Esophagus (tissue), 2 donors: ENCODE measurements around the gene FBLN1. TPM values are rescaled to one million over a fixed set of nuclear protein-coding genes. Genes with fewer than 3 reads are reported as not detected.
"Not testable (repeated sequence)": the region's sequence is repeated elsewhere in the genome, so short reads cannot be mapped to it uniquely, and the experiment has no call there.

Source experiments
- H3K27ac ChIP-seq, 2 donors: one replicate each; pipeline ENCODE4 v1.5.1; 2013; ENCODE audit warnings: low read depth in 2 of 2, mild to moderate bottlenecking in 2 of 2, inconsistent platforms in 1 of 2, low read length in 1 of 2, moderate library complexity in 1 of 2
- H3K27me3 ChIP-seq, 2 donors: one replicate each; pipeline ENCODE4 v1.6.1; 2013; ENCODE audit warnings: low read length in 2 of 2, control low read depth in 1 of 2, mild to moderate bottlenecking in 1 of 2; ENCODE audit not compliant: insufficient read depth in 2 of 2, control insufficient read depth in 1 of 2
- H3K36me3 ChIP-seq, 2 donors: one replicate each; pipeline ENCODE4 v1.6.1; 2013; ENCODE audit warnings: low read length in 1 of 2; ENCODE audit not compliant: control insufficient read depth in 2 of 2, insufficient read depth in 2 of 2
- H3K4me1 ChIP-seq, 2 donors: one replicate each; pipeline ENCODE4 v1.6.1; 2013; ENCODE audit warnings: low read length in 1 of 2; ENCODE audit not compliant: control insufficient read depth in 2 of 2, insufficient read depth in 2 of 2
- H3K4me3 ChIP-seq, 2 donors: one replicate each; pipeline ENCODE4 v1.5.1; 2013; ENCODE audit warnings: low read length in 2 of 2, mild to moderate bottlenecking in 2 of 2, low read depth in 1 of 2, moderate library complexity in 1 of 2
- H3K9me3 ChIP-seq, 2 donors: one replicate each; pipeline ENCODE4 v1.6.1; 2013; ENCODE audit warnings: mild to moderate bottlenecking in 2 of 2, low read depth in 1 of 2, low read length in 1 of 2, moderate library complexity in 1 of 2; ENCODE audit not compliant: control insufficient read depth in 2 of 2, insufficient read depth in 1 of 2
- WGBS, 2 donors: extraction: QIAGEN DNeasy Blood & Tissue Kit; methylation state at CpG; one replicate each; pipeline ENCODE4 v1.1.7; 2013; 5-methylcytosine and 5-hydroxymethylcytosine counted together
- polyA plus RNA-seq, 2 donors: library from polyadenylated mRNA; stranded (reverse); fragments of 200-250 nt; gene quantifications; one replicate each; pipeline ENCODE4 v1.2.3, GENCODE V29; 2013
- donor health status: healthy with polysubstance abuse.
- donor health status: Bipolar disorder and iron deficiency.

The FBLN1 gene
- polyA plus RNA-seq, 2 donors: 18.8 to 50.3 TPM

- WGBS, 2 donors: 55 to 60% methylated on average over 14 of the region's 14 CpGs
- Histone ChIP-seq H3K4me1 (peaks cover 0 to 2% of the 10 kb centered on the region in 2 donors), H3K27ac (no peak overlapping the region), H3K27me3 (no peaks in the 10 kb centered on the region), H3K4me3 (no peak overlapping the region), H3K9me3 (no peaks in the 10 kb centered on the region), H3K36me3 (peaks cover 0 to 4% of the 10 kb centered on the region in 2 donors)
Observed at GRCh38 chr22:45600790-45601730, 98.4 kb downstream of the FBLN1 start.

GRCh38 chr22:45602004-45602733 lies 99.5 kb downstream of the FBLN1 start:
- Histone ChIP-seq H3K27me3 (peaks cover 0 to 3% of the 10 kb centered on the region in 2 donors), H3K4me1 (peaks cover 0 to 2% of the 10 kb centered on the region in 2 donors), H3K4me3 (no peak overlapping the region), H3K36me3 (peaks cover 0 to 4% of the 10 kb centered on the region in 2 donors), H3K27ac (no peak overlapping the region), H3K9me3 (no peaks in the 10 kb centered on the region)
- WGBS, 2 donors: 69 to 75% methylated on average over 10 of the region's 10 CpGs

GRCh38 chr22:45602824-45603595 lies 100.3 kb downstream of the FBLN1 start:
- H3K4me1 ChIP-seq: peaks cover 0 to 2% of the 10 kb centered on the region in 2 donors

GRCh38 chr22:45603619-45604018 lies 100.9 kb downstream of the FBLN1 start:
- no peaks in the 10 kb centered on the region for H3K9me3 ChIP-seq
- WGBS, 2 donors: 43 to 44% methylated on average over 3 of the region's 3 CpGs
- peaks cover 0 to 3% of the 10 kb centered on the region in 2 donors for H3K27me3 ChIP-seq
- peaks cover 0 to 2% of the 10 kb centered on the region in 2 donors for H3K4me1 ChIP-seq
- peaks cover 0 to 3% of the 10 kb centered on the region in 2 donors for H3K36me3 ChIP-seq
- H3K4me3 ChIP-seq: no peak overlapping the region
- no peak overlapping the region for H3K27ac ChIP-seq

More at GRCh38 chr22:45602824-45603595, 100.3 kb downstream of the FBLN1 start:
- Histone ChIP-seq H3K36me3 (peaks cover 0 to 4% of the 10 kb centered on the region in 2 donors), H3K27ac (no peak overlapping the region), H3K4me3 (no peak overlapping the region), H3K9me3 (no peaks in the 10 kb centered on the region), H3K27me3 (peaks cover 0 to 3% of the 10 kb centered on the region in 2 donors)
- WGBS, 2 donors: 87 to 88% methylated on average over 21 of the region's 21 CpGs

GRCh38 chr22:45608045-45608444 lies 105.4 kb downstream of the FBLN1 start:
- not testable (repeated sequence) for H3K36me3 ChIP-seq, H3K27me3 ChIP-seq, H3K4me1 ChIP-seq, H3K9me3 ChIP-seq, H3K27ac ChIP-seq, H3K4me3 ChIP-seq
- WGBS, 2 donors: 63 to 72% methylated on average over 9 to 11 of the region's 11 CpGs

- 57 to 67% methylated on average over 8 of the region's 8 CpGs for WGBS, 2 donors
- Histone ChIP-seq H3K27ac (no peak overlapping the region), H3K9me3 (no peaks in the 10 kb centered on the region)
Observed at GRCh38 chr22:45608763-45609180, 106.1 kb downstream of the FBLN1 start.

GRCh38 chr22:45612451-45612901 lies 109.8 kb downstream of the FBLN1 start:
- Histone ChIP-seq H3K4me3 (peak overlapping the region in 1 of 2 donors; percentile 17), H3K9me3 (no peaks in the 10 kb centered on the region), H3K4me1 (peaks cover 0 to 3% of the 10 kb centered on the region in 2 donors), H3K36me3 (no peaks in the 10 kb centered on the region), H3K27me3 (no peaks in the 10 kb centered on the region), H3K27ac (peak overlapping the region; percentile 6 to 83)
- 29 to 42% methylated on average over 15 of the region's 15 CpGs for WGBS, 2 donors

More at GRCh38 chr22:45608763-45609180, 106.1 kb downstream of the FBLN1 start:
- Histone ChIP-seq H3K4me1 (peaks cover 0 to 3% of the 10 kb centered on the region in 2 donors), H3K36me3 (no peaks in the 10 kb centered on the region), H3K27me3 (peaks cover 0 to 3% of the 10 kb centered on the region in 2 donors), H3K4me3 (no peak overlapping the region)

GRCh38 chr22:45612940-45613339 lies 110.3 kb downstream of the FBLN1 start:
- Histone ChIP-seq H3K9me3 (no peaks in the 10 kb centered on the region), H3K4me3 (peak overlapping the region in 1 of 2 donors; percentile 17), H3K27ac (peak overlapping the region; percentile 6 to 83), H3K27me3 (no peaks in the 10 kb centered on the region), H3K4me1 (peaks cover 0 to 3% of the 10 kb centered on the region in 2 donors), H3K36me3 (no peaks in the 10 kb centered on the region)
- WGBS, 2 donors: 61 to 63% methylated on average over 15 of the region's 15 CpGs

- no peaks in the 10 kb centered on the region for H3K9me3 ChIP-seq
- no peaks in the 10 kb centered on the region for H3K27me3 ChIP-seq
- H3K36me3 ChIP-seq: no peaks in the 10 kb centered on the region
- WGBS, 2 donors: 76 to 86% methylated on average over 3 of the region's 3 CpGs
- H3K4me1 ChIP-seq: peaks cover 0 to 5% of the 10 kb centered on the region in 2 donors
- H3K27ac ChIP-seq: no peak overlapping the region
- no peak overlapping the region for H3K4me3 ChIP-seq
Observed at GRCh38 chr22:45615364-45615763, 112.7 kb downstream of the FBLN1 start.
